ENCODE measurements around the gene CAPZA2.
"Not testable (repeated sequence)": the region's sequence is repeated elsewhere in the genome, so short reads cannot be mapped to it uniquely, and the experiment has no call there.

The CAPZA2 gene

DNA sequence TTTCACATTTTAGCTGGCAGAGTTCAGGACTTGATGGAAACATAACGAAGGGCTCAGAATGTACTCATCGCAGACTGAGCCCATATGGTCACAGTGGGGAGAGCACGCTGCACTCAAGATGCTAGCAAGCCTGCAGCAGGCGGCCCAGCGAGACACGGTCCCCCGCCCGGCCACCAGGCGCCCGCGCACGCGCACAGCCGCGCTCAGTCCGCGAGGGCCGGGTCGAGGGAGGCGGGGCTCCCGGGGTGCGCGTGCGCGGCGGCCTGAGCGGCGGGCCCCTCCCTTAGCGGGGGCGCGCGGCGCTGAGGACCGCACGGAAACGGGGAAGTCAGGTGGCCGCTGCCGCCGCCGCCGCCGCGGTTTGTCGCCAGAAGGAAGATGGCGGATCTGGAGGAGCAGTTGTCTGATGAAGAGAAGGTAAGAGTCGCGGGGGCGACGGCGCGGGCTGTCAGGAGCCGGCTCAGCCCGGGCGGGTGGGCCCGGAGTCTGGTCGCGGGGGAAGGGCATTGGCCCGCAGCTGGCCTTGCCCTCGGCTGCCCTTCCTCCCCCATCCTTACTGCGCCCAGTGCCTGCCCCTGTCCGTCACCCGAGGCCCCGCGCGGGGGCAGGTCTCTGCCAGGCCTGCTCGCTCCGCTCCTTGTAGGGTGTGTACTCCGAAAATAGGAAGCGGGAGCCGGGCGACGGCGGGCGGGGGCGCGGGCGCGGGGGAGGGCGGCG, at the start of gene CAPZA2:
Gene CAPZA2 (plus strand): TSS at position 354 of the 717 bp plus-strand sequence. CDS start 25 bp downstream, at position 379.
- DNase-seq (ENCODE audit: low read depth): peak; percentile 70

GRCh38 chr7:116812860-116813259, 49.5 kb upstream of the CAPZA2 start:
- no peak for DNase-seq (ENCODE audit: low read depth)

- DNase-seq (ENCODE audit: low read depth): peak; percentile 60
Measured at GRCh38 chr7:116813371-116813770, 49.0 kb upstream of the CAPZA2 start.

DNA sequence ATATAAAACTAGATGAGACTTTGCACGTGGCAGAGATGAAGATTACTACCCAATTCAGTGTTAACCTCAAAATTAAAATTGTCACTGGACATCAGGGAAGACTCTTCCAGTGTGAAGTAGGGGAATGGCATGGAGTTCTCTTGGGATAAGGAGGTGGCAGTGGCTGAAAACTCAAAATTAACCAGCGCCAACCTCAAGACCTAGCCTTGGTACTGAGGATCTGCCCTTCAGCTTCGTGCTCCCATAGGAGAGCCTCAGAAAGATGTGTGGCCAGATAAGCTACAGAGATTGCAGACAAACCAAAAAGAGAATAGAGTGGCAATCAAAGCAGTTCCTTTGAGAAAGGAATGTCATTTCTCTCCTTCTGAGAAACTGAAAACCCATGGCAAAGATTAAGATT, 47.3 kb upstream of the CAPZA2 start:
- DNase-seq (ENCODE audit: low read depth): no peak

DNA sequence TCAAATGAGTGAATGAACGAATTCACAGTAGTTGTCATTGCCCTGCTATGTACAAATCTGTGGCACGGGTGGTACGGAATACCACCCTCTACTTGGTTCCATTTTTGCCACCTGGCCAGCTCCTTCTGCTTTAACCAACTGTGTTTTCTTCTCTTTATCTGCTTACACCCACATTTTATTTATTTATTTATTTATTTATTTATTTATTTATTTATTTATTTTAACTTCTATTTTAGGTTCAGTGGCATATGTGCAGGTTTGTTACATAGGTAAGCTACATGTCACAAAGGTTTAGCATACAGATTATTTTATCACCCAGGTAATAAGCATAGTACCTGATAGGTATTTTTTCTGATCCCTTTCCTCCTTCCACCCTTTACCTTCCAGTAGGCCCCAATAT, 42.2 kb upstream of the CAPZA2 start:
- DNase-seq (ENCODE audit: low read depth): no peak

DNA sequence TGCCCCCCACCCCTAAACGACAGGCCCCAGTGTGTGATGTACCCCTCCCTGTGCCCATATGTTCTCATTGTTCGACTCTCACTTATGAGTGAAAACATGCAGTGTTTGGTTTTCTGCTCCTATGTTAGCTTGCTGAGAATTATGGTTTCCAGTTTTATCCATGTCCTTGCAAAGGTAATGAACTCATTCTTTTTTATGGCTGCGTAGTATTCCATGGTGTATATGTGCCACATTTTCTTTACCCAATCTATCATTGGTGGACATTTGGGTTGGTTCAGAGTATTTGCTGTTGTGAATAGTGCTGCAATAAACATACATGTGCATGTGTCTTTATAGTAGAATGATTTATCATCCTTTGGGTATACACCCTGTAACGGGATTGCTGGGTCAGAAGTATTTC, 40.7 kb upstream of the CAPZA2 start:
- not testable (repeated sequence) for DNase-seq (ENCODE audit: low read depth)

DNA sequence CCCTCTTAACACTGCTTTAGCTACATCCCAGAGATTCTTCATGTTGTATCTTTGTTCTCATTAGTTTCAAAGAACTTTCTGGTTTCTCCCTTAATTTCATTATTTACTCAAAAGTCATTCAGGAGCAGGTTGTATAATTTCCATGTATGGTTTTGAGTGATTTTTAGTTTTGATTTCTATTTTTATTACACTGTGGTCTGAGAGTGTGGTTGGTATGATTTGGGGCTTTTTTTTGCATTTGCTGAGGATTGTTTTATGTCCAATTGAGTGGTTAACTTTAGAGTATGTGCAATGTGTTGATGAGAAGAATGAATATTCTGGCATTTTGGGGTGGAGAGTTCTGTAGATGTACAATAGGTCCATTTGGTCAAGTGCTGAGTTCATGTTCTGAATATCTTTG, 37.9 kb upstream of the CAPZA2 start:
- DNase-seq (ENCODE audit: low read depth): no peak

DNA sequence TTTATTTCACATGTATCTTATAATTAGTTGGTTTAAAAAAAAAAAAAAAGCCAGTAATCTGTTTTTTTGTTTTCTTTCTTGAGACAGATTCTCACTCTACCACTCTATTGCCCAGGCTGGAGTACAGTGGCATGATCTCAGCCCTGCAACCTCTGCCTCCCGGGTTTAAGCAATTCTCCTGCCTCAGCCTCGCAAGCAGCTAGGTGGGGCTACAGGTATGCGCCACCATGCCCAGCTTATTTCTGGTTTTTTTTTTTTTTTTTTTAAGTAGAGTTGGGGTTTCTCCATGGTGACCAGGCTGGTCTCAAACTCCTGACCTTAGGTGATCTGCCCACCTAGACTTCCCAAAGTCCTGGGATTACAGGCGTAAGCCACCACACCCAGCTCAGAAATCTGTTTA, 34.1 kb upstream of the CAPZA2 start:
- no peak for DNase-seq (ENCODE audit: low read depth)

GRCh38 chr7:116829041-116829440, 33.3 kb upstream of the CAPZA2 start:
- no peak for DNase-seq (ENCODE audit: low read depth)

GRCh38 chr7:116829493-116829892, 32.9 kb upstream of the CAPZA2 start:
- DNase-seq (ENCODE audit: low read depth): no peak

DNA sequence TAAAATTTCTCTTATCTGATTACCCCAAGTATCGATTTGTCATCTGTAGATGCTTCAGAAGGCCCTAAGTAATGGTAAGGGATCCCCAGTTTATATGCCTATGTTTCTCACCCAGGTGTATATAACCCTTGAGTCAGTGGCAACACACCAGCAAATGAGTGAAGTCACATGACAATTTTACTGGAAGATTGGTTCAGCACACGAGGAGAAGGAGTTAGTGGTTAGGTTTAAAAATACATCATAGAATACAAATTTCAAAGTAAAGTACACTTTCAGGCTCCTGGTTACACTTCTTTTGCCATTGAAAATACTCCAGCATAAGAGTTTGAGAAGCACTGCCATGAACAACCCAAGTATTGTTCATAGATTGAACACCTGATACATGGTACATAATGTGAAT, 29.7 kb upstream of the CAPZA2 start:
- no peak for DNase-seq (ENCODE audit: low read depth)

GRCh38 chr7:116834815-116835504, 27.4 kb upstream of the CAPZA2 start:
- DNase-seq (ENCODE audit: low read depth): peak; percentile 41

DNA sequence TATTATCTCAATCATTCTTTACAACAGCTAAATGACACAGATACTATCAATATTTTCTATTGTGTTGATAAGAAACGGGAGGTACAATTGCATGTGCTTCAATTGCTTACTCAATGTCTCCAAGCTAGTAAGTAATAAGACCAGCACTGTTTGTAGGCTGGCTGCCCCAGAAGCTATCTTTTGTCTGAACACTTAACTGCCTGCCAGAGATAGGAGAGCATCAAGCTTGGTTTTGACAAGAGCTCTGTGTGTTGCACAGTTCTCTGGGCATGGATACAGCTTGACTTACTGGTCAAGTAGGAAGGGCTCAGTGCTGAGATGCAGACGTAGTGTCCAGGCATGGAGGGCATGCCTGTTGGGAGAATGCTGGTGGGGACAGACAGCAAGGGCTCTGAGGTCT, 26.3 kb upstream of the CAPZA2 start:
- no peak for DNase-seq (ENCODE audit: low read depth)

GRCh38 chr7:116836911-116837310, 25.5 kb upstream of the CAPZA2 start:
- DNase-seq (ENCODE audit: low read depth): no peak

DNA sequence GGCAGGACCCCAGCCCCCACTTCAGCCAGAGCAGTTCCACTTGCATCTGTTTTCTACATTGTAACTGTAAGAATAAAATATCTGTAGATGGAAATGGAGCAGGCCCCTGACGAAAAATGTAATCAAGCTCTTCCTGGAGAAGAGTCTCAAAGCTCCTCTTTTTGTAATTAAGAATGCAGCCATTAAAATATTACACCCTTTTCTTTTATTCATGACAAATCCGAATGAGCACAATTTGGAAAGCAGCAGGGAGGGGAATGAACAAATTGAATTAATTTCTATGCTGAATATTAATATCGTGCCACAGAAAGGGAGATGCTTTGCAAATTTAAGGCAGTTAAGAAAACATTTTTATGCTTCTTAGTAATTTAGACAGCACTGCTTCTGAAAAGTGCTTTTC, 24.8 kb upstream of the CAPZA2 start:
- no peak for DNase-seq (ENCODE audit: low read depth)

DNA sequence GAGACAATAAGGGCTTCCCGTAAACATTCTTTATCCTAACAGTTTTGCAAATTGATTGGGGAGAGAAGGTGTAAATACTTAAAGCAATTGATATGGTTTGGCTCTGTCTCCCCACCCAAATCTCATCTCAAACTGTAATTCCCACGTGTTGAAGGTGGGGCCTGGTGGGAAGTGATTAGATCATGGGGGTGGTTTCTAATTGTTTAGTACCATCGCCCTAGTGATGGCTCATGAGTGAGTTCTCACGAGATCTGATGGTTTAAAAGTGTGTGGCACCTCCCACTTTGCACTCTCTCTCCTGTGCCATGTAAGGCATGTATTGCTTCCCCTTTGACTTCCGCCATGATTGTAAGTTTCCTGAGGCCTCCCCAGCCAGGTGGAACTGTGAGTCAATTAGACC, 22.1 kb upstream of the CAPZA2 start:
- no peak for DNase-seq (ENCODE audit: low read depth)

- DNase-seq (ENCODE audit: low read depth): no peak
Measured at GRCh38 chr7:116842371-116842770, 20.0 kb upstream of the CAPZA2 start.

DNA sequence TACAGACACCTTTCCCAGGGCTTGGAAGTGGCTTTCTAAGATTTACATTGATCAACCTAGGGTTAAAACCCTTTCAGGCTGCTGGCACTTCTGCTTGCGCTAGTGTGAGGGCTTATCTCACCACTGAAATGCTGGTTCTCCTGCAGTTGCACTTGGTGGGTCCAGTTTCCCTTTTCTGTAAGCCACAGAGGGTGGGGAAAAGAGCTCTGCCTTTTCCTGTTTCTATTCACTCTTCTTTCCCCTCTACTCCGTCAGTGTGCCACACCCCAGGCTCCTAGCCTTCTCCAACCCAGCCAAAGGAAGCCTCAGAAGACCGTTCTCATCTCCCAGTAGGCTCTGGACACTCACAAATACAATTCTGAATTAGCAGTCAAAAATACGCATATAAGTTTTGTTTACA, 19.0 kb upstream of the CAPZA2 start:
- no peak for DNase-seq (ENCODE audit: low read depth)

- no peak for DNase-seq (ENCODE audit: low read depth)
Measured at GRCh38 chr7:116851175-116851574, 11.2 kb upstream of the CAPZA2 start.

DNA sequence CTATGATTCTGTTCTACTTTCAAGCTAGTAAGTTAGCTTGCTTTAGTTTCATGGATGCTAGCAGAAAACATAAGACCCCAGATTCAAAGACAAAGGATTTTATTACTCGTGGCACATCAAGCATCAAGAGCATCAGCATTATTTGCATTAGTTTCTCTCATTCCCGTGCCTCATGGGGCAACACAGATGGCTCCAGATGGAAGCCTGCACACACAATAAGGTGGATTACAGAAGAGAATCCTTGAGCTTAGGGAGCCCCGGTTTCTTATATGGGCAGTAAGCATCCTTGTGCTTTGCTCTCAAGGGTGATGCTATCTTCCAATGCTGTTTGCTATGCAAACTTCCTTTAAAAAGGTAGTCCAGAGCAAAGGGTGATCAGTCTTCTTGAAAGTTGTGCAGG, 10.7 kb upstream of the CAPZA2 start:
- DNase-seq (ENCODE audit: low read depth): no peak

GRCh38 chr7:116854132-116854531, 8.3 kb upstream of the CAPZA2 start:
- DNase-seq (ENCODE audit: low read depth): no peak

- no peak for DNase-seq (ENCODE audit: low read depth)
Measured at GRCh38 chr7:116857052-116857451, 5.3 kb upstream of the CAPZA2 start.

DNA sequence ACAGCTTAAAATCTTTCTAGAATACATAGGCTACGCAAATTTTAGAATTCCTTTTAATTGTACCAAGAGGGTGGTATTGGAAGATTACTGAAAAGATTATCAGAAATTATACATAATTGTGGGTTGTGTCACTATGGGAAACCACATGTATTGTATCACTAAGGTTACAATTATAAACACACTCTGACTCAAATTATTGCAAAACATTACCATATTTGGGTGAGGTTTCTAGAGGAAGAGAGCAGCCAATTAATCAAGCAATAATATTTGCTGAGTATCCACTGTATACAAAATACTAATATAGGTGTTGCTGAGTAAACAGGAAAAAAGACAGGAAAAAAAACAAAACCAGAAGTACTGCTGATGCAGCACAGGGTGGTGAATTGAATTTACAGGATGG, 3.1 kb upstream of the CAPZA2 start:
- DNase-seq (ENCODE audit: low read depth): peak; percentile 91

- DNase-seq (ENCODE audit: low read depth): no peak
Measured at GRCh38 chr7:116861717-116862116, 670 bp upstream of the CAPZA2 start.
